DMS79 treated with DMSO at 0.1 percent for 48 hours (cell line): ENCODE results near the gene RPL3.
"Not testable (repeated sequence)": the region's sequence is repeated elsewhere in the genome, so short reads cannot be mapped to it uniquely, and the experiment has no call there.

Source experiments
- DNase-seq: peaks from one replicate; lab custom pipeline; 2025; lab: John Stamatoyannopoulos, UW

RPL3 gene

GRCh38 chr22:39351689-39352214 lies 32.3 kb upstream of the RPL3 start:
- DNase-seq = no peak

DNA sequence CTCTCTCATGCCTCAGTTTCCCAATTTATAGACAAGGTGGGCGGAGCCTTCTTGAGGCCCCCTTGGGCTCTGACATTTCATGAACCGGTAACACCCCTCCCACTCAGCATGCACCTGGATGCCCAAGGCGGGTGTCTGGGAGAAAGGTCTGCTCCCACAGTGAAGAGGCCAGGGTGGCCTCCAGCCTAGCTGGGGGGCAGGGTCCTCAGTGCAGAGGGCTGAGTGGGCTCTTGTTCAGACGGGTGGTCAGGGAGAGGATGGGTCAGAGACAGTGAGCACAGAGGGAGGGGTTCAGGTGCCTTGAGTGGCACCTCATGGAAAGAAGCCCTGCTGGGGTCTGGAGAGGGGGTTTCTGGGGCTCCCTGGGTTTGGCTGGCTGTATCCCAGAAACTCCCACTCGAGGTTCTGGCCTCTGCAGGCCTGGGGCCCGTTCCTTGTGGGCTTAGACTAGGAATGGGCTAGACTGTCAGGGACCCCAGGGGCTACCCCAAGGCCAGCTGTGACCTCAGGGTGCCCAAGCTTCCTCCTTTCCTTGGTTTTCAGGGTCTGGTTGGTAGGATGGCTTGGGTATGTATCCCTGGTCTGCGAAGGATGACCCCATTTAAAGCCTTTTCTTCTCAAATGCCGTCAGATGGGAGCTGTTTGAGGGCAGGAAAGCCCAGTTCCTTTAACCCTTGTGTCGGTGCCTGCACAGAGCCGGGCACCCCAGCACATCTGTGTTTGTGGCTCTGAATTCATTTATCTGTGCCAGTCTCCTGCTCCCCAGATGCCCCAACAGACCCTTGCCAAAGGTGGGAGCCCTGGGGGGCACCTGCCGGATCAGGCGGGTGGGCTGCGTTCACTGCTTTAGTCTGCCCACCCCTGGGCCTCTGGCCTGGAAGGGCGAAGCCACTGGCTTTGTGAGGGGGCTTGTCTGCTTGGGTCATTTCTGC lies 31.6 kb upstream of the RPL3 start:
- no peak for DNase-seq

- DNase-seq = no peak
Measured at GRCh38 chr22:39349967-39350726, 30.7 kb upstream of the RPL3 start, which contains the start of gene SYNGR1. TSS of gene SYNGR1 (plus strand) at chr22:39349991. CDS start at chr22:39350011, 20 bp downstream.

- no peak for DNase-seq
Measured at GRCh38 chr22:39349506-39349966, 30.1 kb upstream of the RPL3 start.

DNA sequence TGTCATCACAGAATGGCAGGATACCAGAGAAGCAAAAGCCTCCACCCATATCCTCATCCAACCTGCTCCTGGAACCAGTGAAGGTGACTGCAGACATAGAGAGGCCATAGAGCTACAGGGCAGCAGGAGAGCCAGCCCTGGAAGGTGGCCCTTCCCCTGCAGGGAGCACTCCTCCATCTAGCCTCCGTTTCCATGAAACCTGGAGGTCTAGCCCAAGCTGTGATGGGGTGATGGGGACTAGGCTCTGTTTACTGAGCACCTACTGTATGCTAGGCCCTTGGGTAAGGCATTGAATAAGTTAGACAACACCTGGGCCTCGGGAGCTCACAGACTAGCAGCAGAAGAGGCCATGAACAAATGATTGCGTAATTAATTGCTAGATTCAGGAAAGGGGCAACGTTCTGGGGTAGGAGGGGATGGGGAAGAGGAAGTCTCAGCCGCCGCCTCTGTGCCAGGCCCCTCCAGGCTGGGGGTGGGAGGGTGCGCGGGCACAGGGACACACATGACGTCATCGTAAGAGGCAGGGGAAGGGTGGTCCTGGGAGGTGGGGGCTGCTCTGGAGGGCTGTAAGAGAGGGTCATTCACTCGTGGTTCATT lies 29.6 kb upstream of the RPL3 start:
- peak; percentile 5 for DNase-seq

DNA sequence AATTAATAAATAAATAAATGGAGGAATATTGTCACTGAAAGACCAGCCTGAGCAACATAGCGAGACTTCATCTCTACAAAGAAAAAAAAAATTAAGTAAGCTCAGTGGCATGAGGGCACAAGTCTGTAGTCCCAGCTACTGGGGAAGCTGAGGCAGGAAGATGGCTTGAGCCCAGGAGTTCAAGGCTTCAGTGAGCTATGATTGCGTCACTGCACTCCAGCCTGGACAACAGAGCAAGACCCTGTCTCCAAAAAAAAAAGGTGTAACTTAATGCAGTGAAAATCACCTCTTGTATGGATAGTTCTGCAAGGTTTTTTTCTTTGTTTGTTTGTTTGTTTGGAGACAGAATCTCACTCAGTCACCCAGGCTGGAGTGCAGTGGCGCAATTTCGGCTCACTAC lies 25.8 kb upstream of the RPL3 start:
- DNase-seq = no peak

DNA sequence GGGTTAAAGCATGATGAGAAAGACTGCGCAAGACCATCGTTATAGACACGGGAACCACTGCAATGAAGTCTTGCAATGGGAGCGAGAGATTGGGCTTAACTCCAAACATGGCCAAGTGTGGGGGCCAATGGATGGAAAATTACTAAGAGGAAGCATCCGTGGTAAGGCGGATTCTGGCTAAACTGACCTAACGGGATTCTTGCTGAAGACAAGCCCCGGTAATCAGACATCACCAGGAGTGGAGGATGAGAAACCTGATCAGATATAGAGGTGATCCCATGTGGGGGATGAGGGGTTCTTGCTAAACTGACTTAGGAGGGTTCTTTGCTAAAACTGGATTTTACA lies 24.6 kb upstream of the RPL3 start:
- DNase-seq = no peak

GRCh38 chr22:39343259-39344045 lies 24.0 kb upstream of the RPL3 start:
- DNase-seq = no peak

DNA sequence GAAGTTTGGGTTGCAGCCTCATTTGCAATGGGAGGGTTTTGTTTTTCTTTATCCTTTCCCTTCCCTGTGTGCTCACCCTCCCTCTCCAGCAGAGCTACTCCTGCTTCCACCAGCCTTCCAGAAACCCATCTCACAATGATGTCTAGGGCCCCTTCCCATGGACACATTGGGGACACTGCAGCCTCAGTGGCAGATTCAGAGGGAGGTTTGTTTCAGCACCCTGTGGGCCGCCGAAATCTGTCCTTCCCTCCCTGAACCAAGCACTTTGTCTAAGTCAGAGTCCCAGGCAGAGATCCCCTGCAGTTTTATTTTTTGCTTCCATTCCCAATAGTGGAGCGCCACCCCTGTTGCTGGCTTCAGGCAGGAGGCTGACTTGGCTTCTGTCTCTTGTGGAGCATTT lies 21.8 kb upstream of the RPL3 start:
- DNase-seq = no peak

GRCh38 chr22:39339775-39340174 lies 20.4 kb upstream of the RPL3 start:
- not testable (repeated sequence) for DNase-seq

DNA sequence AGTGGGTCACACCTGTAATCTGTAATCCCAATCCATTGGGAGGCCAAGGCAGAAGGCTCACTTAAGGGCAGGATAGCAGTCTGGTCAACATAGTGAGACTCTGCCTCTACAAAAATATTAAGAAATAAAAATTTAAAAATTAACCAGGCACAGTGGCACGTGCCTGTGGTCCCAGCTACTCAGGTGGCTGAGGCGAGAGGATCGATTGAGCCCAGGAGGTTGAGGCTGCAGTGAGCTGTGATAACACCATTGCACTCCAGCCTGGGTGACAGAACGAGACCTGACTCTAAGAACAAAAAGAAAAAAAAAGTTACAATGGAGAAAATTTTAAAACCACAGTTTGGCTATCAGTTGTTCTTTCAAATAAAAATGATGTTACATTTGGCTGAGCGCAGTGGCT lies 17.0 kb upstream of the RPL3 start:
- no peak for DNase-seq

- no peak for DNase-seq
Measured at GRCh38 chr22:39332441-39333064, 13.1 kb upstream of the RPL3 start.

DNA sequence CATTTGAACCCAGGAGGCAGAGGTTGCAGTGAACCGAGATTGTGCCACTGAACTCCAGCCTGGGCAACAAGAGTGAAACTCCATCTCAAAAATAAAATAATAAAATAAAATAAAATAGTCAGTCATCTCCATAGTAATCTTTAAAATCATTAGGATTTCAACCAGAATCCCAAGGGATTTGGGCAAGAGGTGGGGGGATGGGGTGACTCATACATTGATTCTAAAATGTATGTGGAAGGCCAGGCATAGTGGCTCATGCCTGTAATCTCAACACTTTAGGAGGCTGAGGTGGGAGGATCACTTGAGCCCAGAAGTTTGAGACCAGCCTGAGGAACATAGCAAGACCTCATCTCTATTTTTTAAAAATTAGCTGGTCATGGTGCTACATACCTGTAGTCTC lies 11.1 kb upstream of the RPL3 start:
- not testable (repeated sequence) for DNase-seq

DNA sequence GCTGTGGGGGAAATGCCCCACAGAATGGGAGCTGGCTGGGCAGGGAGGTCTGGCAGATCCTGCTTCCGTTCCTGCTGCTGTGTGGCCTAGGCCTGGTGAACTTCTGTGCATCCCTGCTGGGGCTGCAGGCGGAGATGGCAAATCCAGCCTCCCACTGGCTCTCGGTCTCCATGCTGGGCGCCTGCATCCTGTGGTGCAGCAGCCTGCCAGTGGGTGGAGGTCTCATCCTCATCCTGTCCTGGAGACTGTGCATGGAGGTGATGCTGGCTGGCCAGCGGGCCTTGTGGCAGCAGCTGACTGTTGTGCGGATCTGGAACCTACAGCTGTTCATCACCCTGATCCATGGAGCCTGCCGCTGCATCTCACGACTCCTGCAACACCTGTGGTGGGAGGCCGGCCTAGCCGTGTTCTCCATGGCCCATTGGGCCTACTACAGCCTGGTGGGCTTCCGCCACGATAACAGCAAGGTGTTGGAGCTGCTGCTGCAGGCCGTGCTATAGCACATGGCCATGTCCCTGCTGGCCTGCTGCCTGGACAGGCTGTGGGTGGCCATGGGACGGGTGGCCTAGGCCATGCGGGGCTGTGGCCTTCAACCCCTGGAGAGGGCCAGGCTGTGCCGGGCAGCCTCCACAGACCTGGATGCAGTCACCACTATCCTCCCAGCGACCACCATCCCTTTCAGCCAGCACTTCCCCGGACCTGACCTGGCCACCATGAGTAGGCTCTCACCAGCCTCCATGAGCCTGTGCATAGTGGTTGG lies 8.8 kb upstream of the RPL3 start:
- no peak for DNase-seq

DNA sequence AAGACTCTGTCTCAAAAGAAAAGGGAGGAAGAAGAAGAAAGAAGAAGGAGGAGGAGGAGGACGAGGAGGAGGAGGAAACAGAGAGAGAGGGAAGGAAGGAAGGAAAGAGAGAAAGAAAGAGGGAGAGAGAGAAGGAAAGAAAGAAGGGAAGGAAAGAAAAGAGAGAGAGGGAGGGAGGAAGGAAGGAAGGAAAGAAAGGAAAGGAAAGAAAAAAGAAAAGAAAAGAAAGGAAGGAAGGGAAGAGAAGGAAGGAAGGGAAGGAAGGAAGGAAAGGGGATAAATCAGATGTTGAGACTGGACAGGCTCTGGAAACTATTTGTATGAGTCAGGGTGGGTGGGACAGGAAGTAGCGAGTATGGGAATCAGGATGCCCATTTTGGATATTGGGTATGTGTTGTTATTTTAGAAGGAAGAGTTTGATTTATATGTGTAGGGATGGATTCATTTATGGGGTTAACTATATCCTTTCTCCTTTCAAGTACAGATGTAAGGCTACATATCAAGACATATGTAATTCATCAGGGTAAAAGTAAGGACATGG lies 6.0 kb upstream of the RPL3 start:
- no peak for DNase-seq

GRCh38 chr22:39320616-39321029 lies 1.2 kb upstream of the RPL3 start:
- not testable (repeated sequence) for DNase-seq

DNA sequence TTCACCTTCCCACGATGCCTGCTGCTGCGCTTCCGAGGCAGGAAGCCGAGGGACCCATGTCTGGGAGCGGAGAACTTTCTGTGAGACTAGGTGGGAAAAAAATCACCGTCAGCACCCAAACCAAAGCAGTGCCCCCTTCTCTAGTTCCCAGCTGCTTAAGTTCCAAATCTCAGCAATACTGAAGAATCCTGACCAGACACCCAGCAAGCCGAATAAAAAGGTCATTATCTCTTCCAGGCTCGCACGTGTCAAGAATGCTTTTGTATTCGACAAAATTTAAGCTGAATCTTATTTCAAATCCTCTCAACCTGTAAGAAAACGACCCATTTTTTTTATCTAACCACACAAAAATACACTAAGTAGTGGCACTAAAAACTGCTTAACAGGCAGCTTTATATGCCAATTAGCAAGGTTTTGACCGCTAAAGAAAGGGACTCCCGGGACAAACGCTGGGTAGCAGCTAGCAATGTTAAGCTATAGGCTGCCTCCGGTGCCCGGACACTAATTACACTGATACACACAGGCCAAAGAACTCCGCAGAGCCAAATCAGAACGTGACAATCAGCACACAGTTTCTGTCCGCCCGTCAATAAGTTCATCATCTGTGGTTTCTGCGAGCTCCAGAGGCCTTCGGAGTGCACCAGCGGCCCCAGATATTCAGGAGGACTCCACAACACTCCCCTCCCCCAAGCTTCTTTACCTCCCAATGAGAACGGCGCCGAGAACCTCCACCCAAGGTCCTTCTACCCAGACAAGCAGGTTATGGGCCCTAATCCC lies 728 bp downstream of the RPL3 start:
- DNase-seq = peak; percentile 9

GRCh38 chr22:39317775-39318506 lies 1.5 kb downstream of the RPL3 start:
- no peak for DNase-seq
